ENCODE measurements around the gene GIT2. TPM values are rescaled to one million over a fixed set of nuclear protein-coding genes. Genes with fewer than 3 reads are reported as not detected.
A peak's percentile ranks its signal among the peaks of the same experiment; 100 is the strongest.

Gene GIT2
- total and polyA plus RNA-seq, 12 donors, result 24.3 to 80.9 (median 56.0) TPM

DNA sequence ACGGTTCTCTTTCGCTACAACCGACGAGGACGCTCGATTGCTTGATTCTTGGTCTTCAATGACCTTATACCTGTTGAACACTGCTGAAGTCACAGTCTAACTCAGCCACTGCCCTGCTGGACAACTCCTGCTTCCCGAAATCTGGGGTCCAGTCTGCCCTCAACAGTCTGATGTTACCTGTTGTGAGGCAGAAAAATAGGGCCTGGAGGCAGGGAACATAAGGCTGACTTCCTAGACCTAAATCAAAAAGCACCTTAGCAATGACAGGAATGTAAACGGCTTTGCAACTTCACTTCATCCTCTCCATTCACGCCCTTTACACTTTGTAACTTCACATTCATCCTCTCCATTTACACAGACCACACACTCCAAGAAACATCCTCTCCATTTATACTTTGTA is 115.2 kb downstream of the GIT2 start:
- intact Hi-C loops (cut with DNase I), result loop anchor here in 1 of 2 donors (2.0 kb wide), 1 partner anchor 76 kb away; no protein-coding TSS in a partner anchor
- no peaks in the 10 kb centered on the region for H3K27me3 ChIP-seq
- peaks cover 11 to 24% of the 10 kb centered on the region in 2 donors for H3K4me1 ChIP-seq (replicated peaks in 1 of 2)
- no peak for DNase-seq
- no peaks in the 10 kb centered on the region for H3K9me3 ChIP-seq (replicated peaks in 1 of 3)
- no peaks in the 10 kb centered on the region for H3K36me3 ChIP-seq (replicated peaks in 1 of 2)
- WGBS, 4 donors, result 8 to 11% (median 11%) methylated on average over 9 of the region's 9 CpGs
- H3K4me3 ChIP-seq, result peak overlapping the region in 1 of 4 donors; percentile 92
- no peak for TF ChIP-seq CTCF (IDR thresholded peaks at IDR 0.05)
- no peak for TF ChIP-seq POLR2A (IDR thresholded peaks at IDR 0.05)
- no peak overlapping the region for H3K27ac ChIP-seq

GRCh38 chr12:109880043-109880931 is 115.9 kb downstream of the GIT2 start, which contains the start of gene GLTP:
GLTP (minus strand) TSS chr12:109880541; CDS start chr12:109880374, 167 bp downstream.
- Histone ChIP-seq H3K27me3 (no peaks in the 10 kb centered on the region), H3K4me1 (replicated peaks in 1 of 2) (peaks cover 11 to 30% of the 10 kb centered on the region in 2 donors), H3K27ac (peak within 1 kb of the TSS in 3 of 5 donors; percentile 63 to 89 (median 71)), H3K4me3 (peak within 1 kb of the TSS in 3 of 4 donors; percentile 60 to 92 (median 83)), H3K36me3 (replicated peaks in 1 of 2) (no peaks in the 10 kb centered on the region), H3K9me3 (replicated peaks in 1 of 3) (no peaks in the 10 kb centered on the region)
- peak; percentile 73 to 88 (median 82) for DNase-seq
- TF ChIP-seq POLR2A (IDR thresholded peaks at IDR 0.05), result peak; percentile 56 to 61
- peak in 3 of 6 experiments; percentile 62 to 98 (median 94) for TF ChIP-seq CTCF (IDR thresholded peaks at IDR 0.05)
- intact Hi-C loops (cut with DNase I), result loop anchor here in 1 of 2 donors (2.0 kb wide), 1 partner anchor 75 kb away; no protein-coding TSS in a partner anchor
- WGBS, 4 donors, result 0 to 2% (median 1%) methylated on average over 10 to 91 of the region's 92 CpGs

Other genes starting within 250 kb of the GIT2 start
- 1 to 10 TPM in 7 of 9 donors, under 1 TPM in 2; 0.30 to 5.9 (median 2.4) TPM for gene TRPV4, start 163.0 kb downstream of the GIT2 start, total RNA-seq
- under 1 TPM; 0.46 to 0.64 (median 0.48) TPM for gene TRPV4, start 163.0 kb downstream of the GIT2 start, polyA plus RNA-seq
- 10 to 100 TPM; 29.7 to 73.7 (median 40.5) TPM for gene GLTP, start 115.8 kb downstream of the GIT2 start, total RNA-seq
- 10 to 100 TPM; 24.5 to 38.6 (median 27.4) TPM for gene GLTP, start 115.8 kb downstream of the GIT2 start, polyA plus RNA-seq
- gene TCHP, start 96.1 kb downstream of the GIT2 start, total RNA-seq, result 10 to 100 TPM in 4 of 9 donors, 1 to 10 TPM in 5; 8.8 to 18.7 (median 10.0) TPM
- gene TCHP, start 96.1 kb downstream of the GIT2 start, polyA plus RNA-seq, result 10 to 100 TPM in 2 of 3 donors, 1 to 10 TPM in 1; 8.3 to 21.1 (median 11.3) TPM
- gene ANKRD13A, start 3.1 kb upstream of the GIT2 start, total RNA-seq, result 10 to 100 TPM; 31.0 to 84.5 (median 46.4) TPM
- gene ANKRD13A, start 3.1 kb upstream of the GIT2 start, polyA plus RNA-seq, result 10 to 100 TPM; 17.1 to 38.6 (median 17.1) TPM
- 10 to 100 TPM in 8 of 9 donors, 1 to 10 TPM in 1; 7.1 to 35.1 (median 15.6) TPM for gene C12orf76, start 52.2 kb upstream of the GIT2 start, total RNA-seq
- 10 to 100 TPM in 2 of 3 donors, 1 to 10 TPM in 1; 9.7 to 14.2 (median 12.1) TPM for gene C12orf76, start 52.2 kb upstream of the GIT2 start, polyA plus RNA-seq
- 10 to 100 TPM in 5 of 9 donors, 1 to 10 TPM in 4; 4.0 to 19.2 (median 11.4) TPM for gene IFT81, start 128.0 kb upstream of the GIT2 start, total RNA-seq
- 10 to 100 TPM in 1 of 3 donors, 1 to 10 TPM in 2; 5.3 to 12.1 (median 5.9) TPM for gene IFT81, start 128.0 kb upstream of the GIT2 start, polyA plus RNA-seq

Measured in adrenal gland (tissue), 12 donors.